ENCODE results near the gene CELA2A.
"Not testable (repeated sequence)": the region's sequence is repeated elsewhere in the genome, so short reads cannot be mapped to it uniquely, and the experiment has no call there.

The CELA2A gene

GRCh38 chr1:15443281-15443680, 13.3 kb upstream of the CELA2A start:
- DNase-seq (ENCODE audit: extremely low read depth in 1 of 2, low read depth in 1 of 2): no peak

DNA sequence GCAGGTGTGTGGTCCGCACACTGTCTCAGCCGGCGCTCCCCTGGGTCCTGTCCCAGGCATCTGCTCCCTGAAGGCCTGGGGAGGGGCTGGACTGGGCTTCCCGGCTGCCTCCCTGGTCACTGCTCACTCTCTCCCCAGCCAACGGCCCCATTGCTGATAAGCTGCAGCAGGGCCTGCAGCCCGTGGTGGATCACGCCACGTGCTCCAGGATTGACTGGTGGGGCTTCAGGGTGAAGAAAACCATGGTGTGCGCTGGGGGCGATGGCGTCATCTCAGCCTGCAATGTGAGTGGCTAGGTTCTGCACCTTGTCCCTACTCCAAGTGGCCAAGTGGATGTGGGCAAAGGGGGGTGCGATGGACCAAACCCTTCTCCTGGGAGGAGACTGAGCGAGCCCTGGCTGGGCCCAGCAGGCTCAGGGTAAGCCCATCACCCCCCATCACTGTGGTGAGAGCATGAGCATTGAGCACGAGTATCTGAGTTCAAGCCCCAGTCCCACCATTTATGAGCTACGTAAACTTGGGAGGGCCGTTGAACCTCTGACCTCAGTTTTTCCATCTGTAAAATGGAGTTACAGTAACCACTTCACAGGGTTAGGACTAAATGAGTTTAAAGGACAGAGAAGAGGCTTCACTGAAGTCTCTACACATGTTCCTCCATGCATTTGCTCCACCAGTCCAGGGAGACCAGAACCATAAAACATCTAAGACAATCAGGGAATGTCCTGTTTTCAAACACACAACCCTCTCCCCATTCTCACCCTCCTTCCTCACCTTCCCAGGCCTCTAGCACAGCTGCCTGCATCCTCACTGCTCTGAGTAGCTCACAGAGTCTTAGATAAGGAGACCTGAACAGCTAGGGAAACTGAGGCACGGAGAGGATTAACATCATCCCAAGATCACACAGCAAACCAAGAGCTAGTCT, 11.8 kb upstream of the CELA2A start:
- DNase-seq (ENCODE audit: extremely low read depth in 1 of 2, low read depth in 1 of 2): no peak

GRCh38 chr1:15445390-15446122, 11.0 kb upstream of the CELA2A start:
- DNase-seq (ENCODE audit: extremely low read depth in 1 of 2, low read depth in 1 of 2): no peak

- DNase-seq (ENCODE audit: extremely low read depth in 1 of 2, low read depth in 1 of 2): no peak
These were observed 10.3 kb upstream of the CELA2A start for GRCh38 chr1:15446212-15446611.

- DNase-seq (ENCODE audit: extremely low read depth in 1 of 2, low read depth in 1 of 2): no peak
These were observed 7.6 kb upstream of the CELA2A start for GRCh38 chr1:15448877-15449462.

GRCh38 chr1:15449567-15449966, 7.0 kb upstream of the CELA2A start:
- no peak for DNase-seq (ENCODE audit: extremely low read depth in 1 of 2, low read depth in 1 of 2)

GRCh38 chr1:15451014-15451722, 5.4 kb upstream of the CELA2A start:
- no peak for DNase-seq (ENCODE audit: extremely low read depth in 1 of 2, low read depth in 1 of 2)

DNA sequence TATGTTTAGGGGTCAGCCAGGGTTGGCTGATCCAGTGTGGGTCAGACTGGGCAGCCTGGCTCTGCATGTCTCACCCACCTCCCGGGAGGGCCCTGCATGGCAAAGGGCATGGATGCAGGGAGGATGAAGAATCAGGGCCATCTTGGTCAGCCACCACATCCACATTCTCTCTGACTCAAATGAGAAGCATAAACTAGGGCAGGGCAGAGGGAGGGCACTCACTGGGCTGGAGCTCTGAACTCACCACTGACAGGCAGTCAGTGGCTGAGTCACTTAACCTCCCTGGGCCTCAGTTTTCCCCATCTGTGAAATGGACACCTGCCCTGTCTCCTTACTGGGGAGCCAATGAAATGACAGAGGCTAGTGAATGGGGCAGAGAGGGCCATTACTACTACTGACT, 4.3 kb upstream of the CELA2A start:
- DNase-seq (ENCODE audit: extremely low read depth in 1 of 2, low read depth in 1 of 2): no peak

GRCh38 chr1:15452866-15453571, 3.5 kb upstream of the CELA2A start:
- DNase-seq (ENCODE audit: extremely low read depth in 1 of 2, low read depth in 1 of 2): no peak

GRCh38 chr1:15453734-15454133, 2.8 kb upstream of the CELA2A start:
- no peak for DNase-seq (ENCODE audit: extremely low read depth in 1 of 2, low read depth in 1 of 2)

- no peak for DNase-seq (ENCODE audit: extremely low read depth in 1 of 2, low read depth in 1 of 2)
These were observed 2.3 kb upstream of the CELA2A start for GRCh38 chr1:15454256-15454655.

DNA sequence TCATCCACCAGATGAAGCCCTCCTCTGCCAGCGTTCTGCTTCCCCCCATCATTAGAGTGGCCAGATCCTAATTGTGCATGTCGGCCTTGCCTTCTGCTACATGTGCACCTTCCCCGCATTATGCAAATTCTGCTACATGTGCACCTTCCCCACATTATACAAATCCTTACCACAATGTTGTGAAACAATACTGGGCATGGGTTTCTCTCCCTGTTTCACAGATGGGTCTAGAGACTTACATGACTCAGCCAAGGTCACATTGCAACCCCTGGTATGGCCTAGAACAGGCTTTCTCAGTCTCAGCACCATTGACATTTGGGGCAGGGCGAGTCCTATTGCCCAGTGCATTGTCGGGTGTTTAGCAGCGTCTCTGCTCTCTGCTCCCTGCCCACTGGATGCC, 1.0 kb upstream of the CELA2A start:
- no peak for DNase-seq (ENCODE audit: extremely low read depth in 1 of 2, low read depth in 1 of 2)

GRCh38 chr1:15457585-15457984, 1.1 kb downstream of the CELA2A start:
- no peak for DNase-seq (ENCODE audit: extremely low read depth in 1 of 2, low read depth in 1 of 2)

GRCh38 chr1:15458388-15458787, 1.9 kb downstream of the CELA2A start:
- DNase-seq (ENCODE audit: extremely low read depth in 1 of 2, low read depth in 1 of 2): not testable (repeated sequence)

DNA sequence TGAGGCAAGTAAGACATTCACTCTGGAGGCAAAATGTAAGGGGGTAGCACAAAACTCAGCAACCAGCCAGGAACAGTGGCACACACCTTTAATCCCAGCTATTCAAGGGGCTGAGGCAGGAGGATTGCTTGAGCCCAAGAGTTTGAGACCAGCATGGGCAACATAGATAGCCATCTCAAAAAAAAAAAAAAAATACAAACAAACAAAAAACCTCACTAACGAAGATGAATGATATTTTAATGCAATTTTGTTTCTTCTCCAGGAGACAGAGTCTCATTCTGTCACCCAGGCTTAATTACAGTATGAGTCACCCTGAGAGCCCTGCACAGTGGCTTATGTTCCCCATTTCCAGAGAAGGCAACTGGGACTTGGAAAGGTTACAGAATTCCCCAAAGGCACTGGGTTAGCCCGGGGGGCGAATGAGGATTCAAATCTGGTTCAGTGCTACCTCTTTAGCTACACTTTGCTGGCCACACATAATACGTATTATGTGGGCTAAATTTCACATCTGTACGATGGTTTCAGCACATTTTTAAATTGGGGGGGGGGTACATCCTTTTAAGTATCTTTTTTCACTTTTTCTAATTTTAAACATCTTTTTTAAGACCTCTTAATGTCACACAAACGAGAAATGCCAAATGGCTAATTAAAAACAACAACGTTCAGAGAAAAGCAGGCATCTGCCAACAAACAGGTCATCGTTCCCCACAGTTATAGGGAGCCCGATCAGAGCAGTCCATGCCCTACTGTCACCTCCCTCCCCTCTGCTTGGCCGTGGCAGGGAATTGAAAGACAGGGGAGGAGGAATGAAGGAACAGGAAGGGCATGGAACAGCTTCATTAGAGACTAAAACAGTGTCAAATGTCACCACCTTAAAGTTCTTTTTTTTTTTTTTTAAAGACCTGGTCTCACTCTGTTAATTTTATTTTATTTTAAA, 3.5 kb downstream of the CELA2A start:
- no peak for DNase-seq (ENCODE audit: extremely low read depth in 1 of 2, low read depth in 1 of 2)

DNA sequence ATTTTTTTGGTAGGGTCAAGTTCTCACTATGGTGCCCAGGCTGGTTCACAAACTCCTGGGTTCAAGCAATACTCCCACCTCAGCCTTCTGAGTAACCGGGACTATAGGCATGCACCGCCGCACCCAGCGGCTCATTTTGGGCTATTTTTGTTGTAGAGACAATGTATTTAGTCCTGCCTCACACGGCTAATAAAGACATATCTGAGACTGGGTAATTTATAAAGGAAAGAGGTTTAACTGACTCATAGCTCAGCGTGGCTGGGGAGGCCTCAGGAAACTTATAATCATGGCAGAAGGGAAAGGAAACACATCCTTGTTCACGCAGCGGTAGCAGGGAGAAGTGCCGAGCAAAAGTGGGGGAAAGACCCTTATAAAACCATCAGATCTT, 4.2 kb downstream of the CELA2A start:
- DNase-seq (ENCODE audit: extremely low read depth in 1 of 2, low read depth in 1 of 2): no peak

DNA sequence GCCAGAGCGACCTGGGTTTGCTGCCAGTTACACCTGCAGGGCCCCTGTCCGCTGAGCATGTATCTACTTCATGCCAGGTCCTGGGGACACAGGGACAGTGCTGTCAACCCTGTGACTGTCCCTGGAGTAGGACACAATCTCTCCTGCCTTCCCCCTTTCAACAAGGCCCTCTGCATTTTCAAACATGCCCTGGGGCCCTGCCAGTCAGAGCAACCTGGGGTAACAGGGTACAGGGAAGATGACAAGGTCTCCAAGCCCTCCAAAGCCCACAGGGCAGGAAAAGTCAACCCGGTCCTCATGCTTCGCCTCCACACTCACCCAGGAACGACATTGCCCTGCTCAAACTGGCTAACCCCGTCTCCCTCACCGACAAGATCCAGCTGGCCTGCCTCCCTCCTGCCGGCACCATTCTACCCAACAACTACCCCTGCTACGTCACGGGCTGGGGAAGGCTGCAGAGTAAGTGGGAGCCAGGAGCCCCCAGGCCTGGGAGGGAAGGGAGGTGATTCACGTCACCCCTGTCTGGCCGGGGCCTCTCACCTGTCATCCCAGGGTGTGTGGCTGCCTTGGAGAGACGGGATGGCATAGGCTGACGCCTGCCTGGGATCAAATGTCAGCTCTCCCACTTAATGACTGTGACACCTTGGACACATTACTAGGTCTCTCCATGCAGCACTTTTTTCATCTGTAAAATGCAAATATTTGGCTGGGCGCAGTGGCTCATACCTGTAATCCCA, 6.7 kb downstream of the CELA2A start:
- DNase-seq (ENCODE audit: extremely low read depth in 1 of 2, low read depth in 1 of 2): not testable (repeated sequence)

DNA sequence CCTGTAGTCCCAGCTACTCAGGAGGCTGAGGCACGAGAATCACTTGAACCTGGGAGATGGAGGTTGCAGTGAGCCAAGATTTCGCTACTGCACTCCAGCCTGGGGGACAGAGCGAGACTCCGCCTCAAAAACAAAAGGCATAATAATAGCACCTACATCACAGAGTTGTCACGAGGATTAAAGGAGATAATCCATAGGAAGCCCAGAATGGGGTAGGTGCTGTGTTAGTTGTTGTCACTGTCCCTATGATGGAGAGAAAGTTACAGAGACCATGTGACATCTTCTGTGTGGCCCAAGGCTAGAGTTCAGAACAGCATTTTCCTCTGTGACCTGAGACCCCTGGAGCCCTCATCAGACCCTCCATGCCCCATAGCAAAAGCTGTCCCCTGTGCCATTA, 7.4 kb downstream of the CELA2A start:
- DNase-seq (ENCODE audit: extremely low read depth in 1 of 2, low read depth in 1 of 2): not testable (repeated sequence)

DNA sequence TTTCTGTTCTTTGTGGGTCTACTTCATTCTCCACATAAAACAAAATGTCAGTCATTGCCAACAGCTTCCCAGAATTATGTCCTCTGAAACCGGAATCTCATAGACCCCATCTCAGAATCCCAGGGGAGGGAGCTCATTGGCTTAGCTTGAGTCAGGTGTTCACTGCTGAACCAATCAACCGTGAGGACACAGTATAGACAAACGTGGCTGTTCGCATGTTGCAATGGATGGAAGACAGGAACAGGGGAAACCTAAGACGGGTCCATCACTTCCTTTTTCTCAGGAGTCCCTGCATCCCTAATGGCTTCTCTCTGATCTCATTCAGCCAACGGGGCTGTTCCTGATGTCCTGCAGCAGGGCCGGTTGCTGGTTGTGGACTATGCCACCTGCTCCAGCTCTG, 9.1 kb downstream of the CELA2A start:
- no peak for DNase-seq (ENCODE audit: extremely low read depth in 1 of 2, low read depth in 1 of 2)
